GM13976 (cell line): ENCODE results near the gene TMEM63C.

ENCODE experiments used
- DNase-seq: peaks from one replicate; pipeline ENCODE4 v3.0.0; 2012; ENCODE audit warnings: low spot score
- CTCF ChIP-seq: IDR thresholded peaks from 2 replicates; pipeline ENCODE4 v1.5.1; 2012; ENCODE audit warnings: borderline replicate concordance, mild to moderate bottlenecking; ENCODE audit not compliant: insufficient read depth; ENCODE audit errors: extremely low read depth, missing control alignments, control extremely low read depth
- in situ Hi-C: fragments of 300-500 bp; cut with MboI; formaldehyde crosslinking; loops from one replicate; pipeline ENCODE4 v1.12.0; 2022; ENCODE audit warnings: low sequenced_read_pairs, mixed read lengths, inconsistent platforms; ENCODE audit not compliant: unreplicated experiment

Gene TMEM63C

GRCh38 chr14:77203611-77204458 is 22.2 kb downstream of the TMEM63C start:
- in situ Hi-C loops, result no loop called here
- no peak for DNase-seq
- TF ChIP-seq CTCF, result no peak

- in situ Hi-C loops, result no loop called here
- no peak for TF ChIP-seq CTCF
- no peak for DNase-seq
Observed at GRCh38 chr14:77204459-77204771, 22.8 kb downstream of the TMEM63C start.

- in situ Hi-C loops, result no loop called here
- DNase-seq, result no peak
- TF ChIP-seq CTCF, result no peak
Observed at GRCh38 chr14:77204907-77205306, 23.3 kb downstream of the TMEM63C start.

GRCh38 chr14:77205566-77205965 is 24.0 kb downstream of the TMEM63C start:
- DNase-seq, result no peak
- no peak for TF ChIP-seq CTCF
- in situ Hi-C loops, result no loop called here

GRCh38 chr14:77206261-77206824 is 24.7 kb downstream of the TMEM63C start:
- DNase-seq, result no peak
- in situ Hi-C loops, result no loop called here
- no peak for TF ChIP-seq CTCF

GRCh38 chr14:77206877-77207389 is 25.3 kb downstream of the TMEM63C start:
- TF ChIP-seq CTCF, result no peak
- DNase-seq, result no peak
- in situ Hi-C loops, result no loop called here
